ENCODE measurements around the gene GLB1L2.

Gene GLB1L2

GRCh38 chr11:134346101-134346975 is 14.6 kb downstream of the GLB1L2 start:
- no peak overlapping the region for H3K27ac ChIP-seq
- TF ChIP-seq CTCF (IDR thresholded peaks at IDR 0.05), result no peak
- H3K4me3 ChIP-seq (ENCODE audit: low read depth in 1 of 2, low read length in 1 of 2), result no peak overlapping the region
- peaks cover 4% of the 10 kb centered on the region for H3K27me3 ChIP-seq
- H3K36me3 ChIP-seq, result no peaks in the 10 kb centered on the region
- H3K9me3 ChIP-seq, result no peaks in the 10 kb centered on the region
- no peaks in the 10 kb centered on the region for H3K4me1 ChIP-seq (ENCODE audit: control insufficient read depth in 1 of 2, insufficient read depth in 1 of 2, low read depth in 1 of 2, low read length in 1 of 2)

- H3K9me3 ChIP-seq, result no peaks in the 10 kb centered on the region
- no peak overlapping the region for H3K27ac ChIP-seq
- H3K4me3 ChIP-seq (ENCODE audit: low read depth in 1 of 2, low read length in 1 of 2), result no peak overlapping the region
- TF ChIP-seq CTCF (IDR thresholded peaks at IDR 0.05), result no peak
- no peaks in the 10 kb centered on the region for H3K36me3 ChIP-seq
- peaks cover 4% of the 10 kb centered on the region for H3K27me3 ChIP-seq
- no peaks in the 10 kb centered on the region for H3K4me1 ChIP-seq (ENCODE audit: control insufficient read depth in 1 of 2, insufficient read depth in 1 of 2, low read depth in 1 of 2, low read length in 1 of 2)
These were observed 15.2 kb downstream of the GLB1L2 start for GRCh38 chr11:134346976-134347350.

GRCh38 chr11:134347441-134347840 is 15.7 kb downstream of the GLB1L2 start:
- no peak overlapping the region for H3K4me3 ChIP-seq (ENCODE audit: low read depth in 1 of 2, low read length in 1 of 2)
- no peaks in the 10 kb centered on the region for H3K4me1 ChIP-seq (ENCODE audit: control insufficient read depth in 1 of 2, insufficient read depth in 1 of 2, low read depth in 1 of 2, low read length in 1 of 2)
- no peak for TF ChIP-seq CTCF (IDR thresholded peaks at IDR 0.05)
- no peak overlapping the region for H3K27ac ChIP-seq
- H3K36me3 ChIP-seq, result no peaks in the 10 kb centered on the region
- peaks cover 4% of the 10 kb centered on the region for H3K27me3 ChIP-seq
- H3K9me3 ChIP-seq, result no peaks in the 10 kb centered on the region

GRCh38 chr11:134349109-134349801 is 17.5 kb downstream of the GLB1L2 start:
- no peak for TF ChIP-seq CTCF (IDR thresholded peaks at IDR 0.05)
- Histone ChIP-seq H3K36me3 (no peaks in the 10 kb centered on the region), H3K9me3 (no peaks in the 10 kb centered on the region), H3K4me1 (ENCODE audit: control insufficient read depth in 1 of 2, insufficient read depth in 1 of 2, low read depth in 1 of 2, low read length in 1 of 2) (no peaks in the 10 kb centered on the region), H3K27me3 (peaks cover 3% of the 10 kb centered on the region), H3K4me3 (ENCODE audit: low read depth in 1 of 2, low read length in 1 of 2) (no peak overlapping the region), H3K27ac (no peak overlapping the region)

- no peaks in the 10 kb centered on the region for H3K27me3 ChIP-seq
- no peak for TF ChIP-seq CTCF (IDR thresholded peaks at IDR 0.05)
- no peaks in the 10 kb centered on the region for H3K36me3 ChIP-seq
- H3K9me3 ChIP-seq, result no peaks in the 10 kb centered on the region
- no peak overlapping the region for H3K27ac ChIP-seq
- H3K4me3 ChIP-seq (ENCODE audit: low read depth in 1 of 2, low read length in 1 of 2), result no peak overlapping the region
- no peaks in the 10 kb centered on the region for H3K4me1 ChIP-seq (ENCODE audit: control insufficient read depth in 1 of 2, insufficient read depth in 1 of 2, low read depth in 1 of 2, low read length in 1 of 2)
These were observed 18.1 kb downstream of the GLB1L2 start for GRCh38 chr11:134349802-134350355.

Data from neutrophil (primary cell).